ENCODE results near the gene FOXN3. TPM values are rescaled to one million over a fixed set of nuclear protein-coding genes. Genes with fewer than 3 reads are reported as not detected.

The FOXN3 gene
- total RNA-seq, 4 donors from 2014 or later, result 27.4 to 91.4 (median 39.2) TPM

DNA sequence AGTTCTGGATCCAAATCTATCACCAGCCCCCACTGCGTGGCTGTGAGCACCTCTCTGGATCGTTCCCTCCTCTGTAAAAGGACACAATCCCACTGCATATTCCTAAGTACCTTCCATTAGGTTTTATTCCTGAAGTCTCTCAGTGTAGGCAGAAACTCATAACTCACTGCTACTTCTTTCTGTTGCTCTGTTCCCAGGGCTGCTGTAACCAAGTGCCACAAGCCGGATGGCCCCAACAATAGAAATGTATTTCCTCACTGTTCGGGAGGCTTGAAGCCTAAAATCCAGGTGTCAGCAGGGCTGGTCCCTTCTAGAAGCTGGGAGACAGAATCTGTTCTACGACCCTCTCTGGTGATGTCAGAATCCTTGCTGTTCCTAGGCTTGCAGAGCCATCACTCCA lies 24.9 kb downstream of the FOXN3 start:
- intact Hi-C loops (cut with DNase I), result no loop called here
- 68 to 71% methylated on average over 5 of the region's 5 CpGs for WGBS, 2 donors
- H3K27me3 ChIP-seq, result no peaks in the 10 kb centered on the region
- H3K36me3 ChIP-seq, result peaks cover 0 to 12% (median 0%) of the 10 kb centered on the region in 3 donors
- H3K4me3 ChIP-seq, result no peak overlapping the region
- peaks cover 11 to 81% (median 14%) of the 10 kb centered on the region in 3 donors for H3K4me1 ChIP-seq
- TF ChIP-seq, protein P1, sequence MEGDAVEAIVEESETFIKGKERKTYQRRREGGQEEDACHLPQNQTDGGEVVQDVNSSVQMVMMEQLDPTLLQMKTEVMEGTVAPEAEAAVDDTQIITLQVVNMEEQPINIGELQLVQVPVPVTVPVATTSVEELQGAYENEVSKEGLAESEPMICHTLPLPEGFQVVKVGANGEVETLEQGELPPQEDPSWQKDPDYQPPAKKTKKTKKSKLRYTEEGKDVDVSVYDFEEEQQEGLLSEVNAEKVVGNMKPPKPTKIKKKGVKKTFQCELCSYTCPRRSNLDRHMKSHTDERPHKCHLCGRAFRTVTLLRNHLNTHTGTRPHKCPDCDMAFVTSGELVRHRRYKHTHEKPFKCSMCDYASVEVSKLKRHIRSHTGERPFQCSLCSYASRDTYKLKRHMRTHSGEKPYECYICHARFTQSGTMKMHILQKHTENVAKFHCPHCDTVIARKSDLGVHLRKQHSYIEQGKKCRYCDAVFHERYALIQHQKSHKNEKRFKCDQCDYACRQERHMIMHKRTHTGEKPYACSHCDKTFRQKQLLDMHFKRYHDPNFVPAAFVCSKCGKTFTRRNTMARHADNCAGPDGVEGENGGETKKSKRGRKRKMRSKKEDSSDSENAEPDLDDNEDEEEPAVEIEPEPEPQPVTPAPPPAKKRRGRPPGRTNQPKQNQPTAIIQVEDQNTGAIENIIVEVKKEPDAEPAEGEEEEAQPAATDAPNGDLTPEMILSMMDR (IDR thresholded peaks at IDR 0.05), result no peak
- no peak for TF ChIP-seq POLR2A (IDR thresholded peaks at IDR 0.05)
- no peak for DNase-seq
- no peaks in the 10 kb centered on the region for H3K9me3 ChIP-seq
- no peak overlapping the region for H3K27ac ChIP-seq

DNA sequence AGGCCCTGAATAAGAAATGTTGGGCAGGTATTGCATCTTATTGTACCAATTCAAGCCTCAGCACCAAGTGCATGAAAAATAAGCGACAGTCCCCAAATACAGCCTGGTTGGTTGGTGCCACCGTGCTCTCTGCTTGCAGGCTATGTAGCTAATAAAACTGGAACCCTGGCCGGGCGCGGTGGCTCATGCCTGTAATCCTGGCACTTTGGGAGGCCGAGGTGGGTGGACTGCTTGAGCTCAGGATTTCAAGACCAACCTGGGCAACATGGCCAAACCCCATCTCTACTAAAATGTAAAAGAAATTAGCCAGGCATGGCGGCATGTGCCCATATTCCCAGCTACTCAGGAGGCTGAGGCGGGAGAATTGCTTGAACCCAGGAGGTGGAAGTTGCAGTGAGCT lies 25.5 kb downstream of the FOXN3 start:
- 71 to 85% methylated on average over 4 to 7 of the region's 8 CpGs for WGBS, 2 donors
- H3K36me3 ChIP-seq, result peaks cover 0 to 12% (median 0%) of the 10 kb centered on the region in 3 donors
- intact Hi-C loops (cut with DNase I), result no loop called here
- no peaks in the 10 kb centered on the region for H3K9me3 ChIP-seq
- DNase-seq, result no peak
- peaks cover 11 to 86% (median 16%) of the 10 kb centered on the region in 3 donors for H3K4me1 ChIP-seq
- no peak overlapping the region for H3K4me3 ChIP-seq
- H3K27me3 ChIP-seq, result no peaks in the 10 kb centered on the region
- TF ChIP-seq POLR2A (IDR thresholded peaks at IDR 0.05), result no peak
- TF ChIP-seq, protein P1 (IDR thresholded peaks at IDR 0.05), result no peak
- no peak overlapping the region for H3K27ac ChIP-seq

DNA sequence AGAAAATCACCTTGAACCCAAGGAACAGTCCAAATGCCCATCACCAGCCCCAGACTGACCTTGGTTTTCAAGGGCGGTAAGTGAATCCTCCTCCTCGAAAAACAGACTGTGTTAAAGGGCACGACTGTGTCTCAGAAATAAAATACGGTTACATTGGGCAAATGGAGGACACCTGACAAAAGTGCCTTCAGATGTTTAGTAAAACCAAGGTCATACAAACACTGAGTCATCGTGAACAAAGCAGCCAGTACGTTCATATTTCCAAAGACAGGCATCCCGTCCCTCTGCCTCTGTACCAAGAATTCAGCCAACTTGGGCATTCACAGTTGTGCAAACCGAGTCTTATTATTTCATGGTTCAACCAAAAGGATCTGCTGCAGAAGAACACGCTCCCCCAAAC lies 25.9 kb downstream of the FOXN3 start:
- no peaks in the 10 kb centered on the region for H3K27me3 ChIP-seq
- no peak for DNase-seq
- intact Hi-C loops (cut with DNase I), result no loop called here
- TF ChIP-seq POLR2A (IDR thresholded peaks at IDR 0.05), result no peak
- TF ChIP-seq, protein P1 (IDR thresholded peaks at IDR 0.05), result no peak
- H3K4me1 ChIP-seq, result peaks cover 11 to 86% (median 21%) of the 10 kb centered on the region in 3 donors
- peak overlapping the region in 2 of 4 donors; percentile 14 to 26 for H3K27ac ChIP-seq
- no peaks in the 10 kb centered on the region for H3K9me3 ChIP-seq
- H3K36me3 ChIP-seq, result peaks cover 0 to 12% (median 0%) of the 10 kb centered on the region in 3 donors
- WGBS, 2 donors, result 82 to 90% methylated on average over 9 of the region's 9 CpGs
- no peak overlapping the region for H3K4me3 ChIP-seq

DNA sequence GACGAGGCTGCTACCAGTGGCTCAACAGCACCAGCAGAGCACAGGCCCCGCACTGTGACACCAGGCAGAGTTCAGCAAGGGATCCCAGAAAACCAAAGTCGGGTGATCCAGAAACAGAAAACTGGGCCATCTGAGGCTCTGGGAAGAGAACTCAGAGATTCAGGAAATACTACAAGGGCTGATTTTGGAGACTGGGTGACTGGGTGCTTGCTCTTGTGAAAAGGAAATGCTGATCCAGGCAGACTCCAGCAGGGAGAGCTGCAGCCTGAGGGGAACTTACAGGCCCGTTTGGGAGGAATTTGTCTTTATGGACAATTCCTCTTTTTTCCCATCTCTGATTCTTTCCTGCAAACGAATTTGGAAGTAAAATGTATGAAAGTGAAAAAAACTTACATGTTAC lies 28.2 kb downstream of the FOXN3 start:
- Histone ChIP-seq H3K27ac (no peak overlapping the region), H3K4me1 (peaks cover 11 to 88% (median 25%) of the 10 kb centered on the region in 3 donors), H3K4me3 (no peak overlapping the region), H3K9me3 (no peaks in the 10 kb centered on the region), H3K36me3 (peaks cover 0 to 14% (median 0%) of the 10 kb centered on the region in 3 donors), H3K27me3 (no peaks in the 10 kb centered on the region)
- WGBS, 2 donors, result 54 to 62% methylated on average over 5 of the region's 5 CpGs
- DNase-seq, result no peak
- TF ChIP-seq, protein P1 (IDR thresholded peaks at IDR 0.05), result peak in 1 of 6 experiments; percentile 8
- no peak for TF ChIP-seq POLR2A (IDR thresholded peaks at IDR 0.05)
- intact Hi-C loops (cut with DNase I), result no loop called here

DNA sequence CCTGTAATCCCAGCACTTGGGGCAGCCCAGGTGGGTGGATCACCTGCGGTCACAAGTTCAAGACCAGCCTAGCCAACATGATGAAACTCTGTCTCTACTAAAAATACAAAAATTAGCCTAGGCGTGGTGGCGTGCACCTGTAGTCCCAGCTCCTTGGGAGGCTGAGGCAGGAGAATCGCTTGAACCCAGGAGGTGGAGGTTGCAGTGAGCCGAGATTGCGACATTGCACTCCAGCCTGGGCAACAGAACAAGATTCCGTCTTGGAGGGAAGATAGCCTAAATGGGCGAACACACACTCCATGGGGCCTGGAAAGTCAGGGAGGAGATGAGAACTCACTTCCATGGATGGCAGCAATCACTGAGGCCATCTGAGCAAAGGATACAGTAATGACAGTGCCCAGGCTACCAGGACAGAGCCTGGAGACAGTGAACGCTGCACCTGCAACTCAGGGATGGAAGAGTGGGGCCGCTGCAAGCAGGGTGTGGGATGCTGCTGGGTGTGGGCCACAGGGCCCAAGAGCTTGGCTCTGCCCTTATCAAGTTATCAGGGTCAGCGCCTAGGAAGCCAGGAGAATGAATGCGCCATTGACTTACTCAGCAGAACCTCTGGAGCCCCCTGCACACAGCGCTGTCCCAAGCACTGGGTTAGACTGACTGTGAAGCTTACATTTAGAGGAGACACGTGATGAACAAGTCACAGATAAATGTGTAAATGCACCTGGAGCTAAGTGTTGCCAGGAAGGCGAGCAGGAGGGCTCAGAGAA lies 28.9 kb downstream of the FOXN3 start:
- intact Hi-C loops (cut with DNase I), result no loop called here
- no peak for TF ChIP-seq POLR2A (IDR thresholded peaks at IDR 0.05)
- TF ChIP-seq, protein P1 (IDR thresholded peaks at IDR 0.05), result no peak
- H3K36me3 ChIP-seq, result peaks cover 0 to 21% (median 0%) of the 10 kb centered on the region in 3 donors
- H3K27me3 ChIP-seq, result no peaks in the 10 kb centered on the region
- H3K4me3 ChIP-seq, result no peak overlapping the region
- H3K4me1 ChIP-seq, result peaks cover 11 to 93% (median 25%) of the 10 kb centered on the region in 3 donors
- no peak overlapping the region for H3K27ac ChIP-seq
- no peak for DNase-seq
- H3K9me3 ChIP-seq, result no peaks in the 10 kb centered on the region
- WGBS, 2 donors, result 92 to 93% methylated on average over 7 to 12 of the region's 15 CpGs
